ENCODE results near the gene SEMA6A. TPM values are rescaled to one million over a fixed set of nuclear protein-coding genes. Genes with fewer than 3 reads are reported as not detected.
A peak's percentile ranks its signal among the peaks of the same experiment; 100 is the strongest.
"Not testable (repeated sequence)": the region's sequence is repeated elsewhere in the genome, so short reads cannot be mapped to it uniquely, and the experiment has no call there.

Gene SEMA6A
- total RNA-seq, 1 donor from 2014 or later: 0.27 TPM

DNA sequence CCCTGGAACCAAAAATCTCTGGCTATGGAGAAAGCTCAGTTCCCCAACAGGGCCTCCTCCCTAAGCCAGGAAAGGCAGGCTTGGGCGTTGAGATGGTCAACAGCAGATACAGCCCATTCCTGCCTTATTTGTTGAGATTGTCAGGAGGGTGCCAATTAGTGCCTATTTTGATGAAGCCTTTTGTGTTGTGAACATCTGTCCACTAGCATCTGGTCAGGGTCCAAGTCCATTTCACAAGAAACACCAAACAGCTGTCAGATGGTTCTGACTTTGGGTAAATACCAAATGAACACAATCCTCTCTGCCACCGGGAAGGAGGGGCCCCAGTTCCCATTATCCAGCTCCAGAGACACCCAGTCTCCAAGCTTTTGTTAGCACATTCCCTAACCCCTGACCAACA lies 19.9 kb downstream of the SEMA6A start:
- peak; percentile 19 for DNase-seq (ENCODE audit: low read depth)

DNA sequence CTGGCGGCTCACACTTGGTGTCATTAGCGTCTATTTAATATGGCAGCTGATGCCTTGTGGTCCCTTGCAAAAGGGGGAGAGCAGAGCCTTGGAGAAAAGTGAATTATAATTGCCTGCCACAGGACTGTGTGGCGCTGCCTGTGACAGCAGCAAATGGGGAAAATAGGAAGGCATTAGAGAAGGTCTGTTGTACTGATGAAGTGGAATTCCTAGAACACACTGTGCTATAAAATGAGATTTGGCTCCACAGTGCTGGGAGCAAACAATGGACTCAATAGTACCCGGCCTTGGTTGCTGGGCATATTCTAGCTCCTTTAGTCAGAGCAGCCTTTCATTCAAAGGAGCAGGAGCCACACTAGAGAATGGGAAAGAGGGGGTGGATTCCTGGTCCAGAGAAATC lies 21.3 kb downstream of the SEMA6A start:
- no peak for DNase-seq (ENCODE audit: low read depth)

DNA sequence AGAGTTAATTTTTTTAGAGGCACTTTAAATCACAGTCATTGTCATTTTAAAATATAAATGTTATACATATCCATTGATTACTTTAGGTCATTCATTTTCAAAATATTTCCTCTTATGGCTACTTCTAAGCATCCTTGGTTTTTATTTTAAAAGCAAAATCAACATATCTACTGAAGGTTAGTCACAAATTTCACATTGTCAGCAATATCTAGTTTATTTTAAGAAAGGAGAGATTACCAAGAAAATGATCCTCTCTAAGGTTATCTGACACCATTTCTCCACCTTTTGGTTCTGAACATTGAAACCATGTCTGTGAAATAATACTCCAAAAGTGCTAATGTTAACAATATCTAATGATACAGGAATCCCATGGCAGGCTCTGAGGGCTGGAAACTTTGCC lies 24.5 kb downstream of the SEMA6A start:
- DNase-seq (ENCODE audit: low read depth): no peak

DNA sequence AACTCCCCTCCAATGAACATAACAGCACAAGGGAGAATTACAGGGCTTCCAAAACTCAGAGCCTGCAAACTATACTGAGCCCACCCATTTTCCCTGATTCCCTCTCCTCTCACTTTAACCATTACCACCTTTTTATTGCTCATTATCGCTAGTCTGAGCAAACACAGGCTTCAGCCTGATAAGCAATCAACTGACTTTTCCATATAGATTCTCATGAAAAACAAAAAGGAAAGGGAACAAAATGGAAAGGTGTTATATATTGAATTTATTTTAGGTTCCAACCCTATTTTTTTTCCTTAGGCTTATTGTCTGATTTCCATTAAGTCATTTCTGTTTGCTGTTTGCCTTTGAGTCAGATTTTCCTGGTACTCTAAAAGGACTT lies 27.9 kb downstream of the SEMA6A start:
- no peak for DNase-seq (ENCODE audit: low read depth)

DNA sequence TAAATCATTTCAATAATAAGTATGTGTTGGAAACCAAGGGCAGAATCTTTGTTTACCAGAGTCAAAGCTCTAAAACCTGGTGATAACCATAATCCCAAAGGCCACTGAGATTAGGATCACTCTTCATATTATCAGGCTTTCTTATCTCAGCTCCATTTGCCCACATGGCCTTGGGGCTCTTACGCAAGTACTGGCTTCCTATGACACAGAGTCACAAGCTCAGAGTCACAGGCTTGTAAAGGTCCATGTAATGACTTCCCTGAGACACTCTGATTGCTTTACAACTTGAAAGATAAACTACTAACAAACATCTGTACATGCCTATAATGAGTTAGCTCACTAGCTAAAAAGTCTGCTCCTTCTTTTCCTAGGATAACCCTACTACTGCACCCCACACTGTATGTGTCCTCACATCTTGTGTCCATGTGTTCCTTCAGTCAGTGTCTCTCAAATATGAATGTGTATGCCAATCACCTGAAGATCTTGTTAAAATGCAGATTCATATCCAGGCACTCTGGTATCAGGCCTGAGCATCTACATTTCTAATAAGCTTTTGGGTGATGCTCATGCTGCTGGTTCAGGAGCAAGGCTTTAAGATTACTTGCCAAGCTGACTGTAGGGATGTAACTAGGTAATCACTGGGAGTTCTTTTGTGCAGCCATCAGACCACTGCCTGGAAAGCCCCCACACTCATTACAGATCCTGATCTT lies 28.4 kb downstream of the SEMA6A start:
- no peak for DNase-seq (ENCODE audit: low read depth)

DNA sequence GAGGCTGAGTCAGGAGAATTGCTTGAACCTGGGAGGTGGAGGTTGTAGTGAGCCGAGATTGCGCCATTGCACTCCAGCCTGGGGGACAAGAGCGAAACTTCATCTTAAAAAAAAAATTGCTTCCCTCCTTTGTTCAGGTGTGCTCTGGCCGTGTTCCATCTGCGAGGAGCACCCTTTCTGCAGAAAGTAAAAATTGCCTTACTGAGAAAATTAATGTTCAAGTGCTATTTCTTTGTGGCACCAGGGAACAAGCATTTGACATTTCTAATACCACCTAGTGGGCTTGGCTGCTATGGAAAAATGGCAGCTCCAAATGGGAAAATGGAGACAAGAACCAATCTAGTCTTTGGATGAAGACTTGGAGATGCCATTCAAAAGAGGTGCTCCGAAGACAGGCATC lies 29.2 kb downstream of the SEMA6A start:
- DNase-seq (ENCODE audit: low read depth): not testable (repeated sequence)

DNA sequence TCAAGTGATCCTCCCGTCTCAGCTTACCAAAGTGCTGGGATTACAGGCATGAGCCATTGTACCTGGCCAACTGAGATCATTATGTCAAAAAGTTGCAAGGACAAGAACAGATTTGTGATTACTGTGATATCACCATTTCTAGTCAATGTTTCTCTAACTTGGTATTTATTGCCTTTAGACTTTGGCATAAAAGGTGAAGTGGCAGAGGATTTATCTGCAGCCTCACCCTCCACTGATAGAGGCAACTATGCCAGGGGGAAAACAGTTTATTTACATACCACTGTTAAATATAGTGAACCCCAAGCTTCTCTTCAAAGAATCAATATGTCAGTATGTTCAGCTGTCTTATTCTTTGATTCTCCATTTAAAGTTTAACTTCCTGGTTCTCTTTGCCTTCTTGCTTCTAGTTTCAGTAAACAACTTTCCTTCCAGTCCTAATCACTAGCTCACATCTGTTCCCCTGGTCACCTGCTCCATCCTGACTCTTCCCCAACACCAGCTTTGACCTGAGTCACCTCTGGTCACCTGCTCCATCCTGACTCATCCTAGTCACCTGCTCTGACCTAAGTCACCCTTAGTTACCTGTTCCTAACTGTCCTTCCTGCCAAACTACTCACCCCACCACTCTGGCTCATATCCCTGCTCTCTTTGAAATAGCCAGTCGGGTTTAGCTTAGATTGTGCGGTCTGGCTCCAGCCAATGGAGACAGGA lies 29.9 kb downstream of the SEMA6A start:
- no peak for DNase-seq (ENCODE audit: low read depth)

DNA sequence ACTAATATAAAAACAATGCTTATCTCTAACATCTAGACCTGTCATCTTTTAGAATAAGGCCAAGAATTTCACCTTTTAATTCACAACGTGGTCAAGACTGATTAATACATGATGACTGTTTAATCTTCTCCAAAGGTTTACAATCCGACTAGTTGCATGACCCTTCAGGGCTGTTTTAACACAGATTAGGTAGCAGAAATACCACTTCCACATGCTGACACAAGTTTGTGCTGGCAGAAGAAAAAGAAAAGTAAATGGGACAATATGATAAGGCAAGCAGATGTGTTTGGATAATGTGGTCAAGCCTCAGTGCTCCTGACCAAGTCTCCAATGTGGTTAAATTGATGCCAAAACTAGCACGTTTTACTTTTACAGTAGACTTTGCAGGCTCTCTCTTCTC lies 31.1 kb downstream of the SEMA6A start:
- no peak for DNase-seq (ENCODE audit: low read depth)

DNA sequence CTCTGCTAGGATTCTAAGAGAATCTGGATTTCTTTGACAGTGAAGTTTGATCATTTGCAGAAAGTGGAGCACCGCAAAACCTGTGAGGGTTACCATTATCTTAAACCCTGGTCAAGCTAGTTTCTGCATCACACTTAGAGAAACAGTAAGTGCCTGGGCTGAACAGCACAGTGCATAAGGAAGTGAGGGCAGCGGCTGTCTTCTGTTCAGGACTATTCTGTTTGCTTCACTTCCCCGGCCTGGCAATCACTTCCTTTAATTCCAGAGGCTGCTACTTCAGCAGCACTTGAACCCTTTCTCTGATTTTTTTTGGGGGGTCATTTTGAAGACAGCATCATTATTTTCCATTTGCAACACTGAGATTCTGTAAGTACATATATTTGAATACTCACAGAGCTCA lies 32.0 kb downstream of the SEMA6A start:
- DNase-seq (ENCODE audit: low read depth): no peak

DNA sequence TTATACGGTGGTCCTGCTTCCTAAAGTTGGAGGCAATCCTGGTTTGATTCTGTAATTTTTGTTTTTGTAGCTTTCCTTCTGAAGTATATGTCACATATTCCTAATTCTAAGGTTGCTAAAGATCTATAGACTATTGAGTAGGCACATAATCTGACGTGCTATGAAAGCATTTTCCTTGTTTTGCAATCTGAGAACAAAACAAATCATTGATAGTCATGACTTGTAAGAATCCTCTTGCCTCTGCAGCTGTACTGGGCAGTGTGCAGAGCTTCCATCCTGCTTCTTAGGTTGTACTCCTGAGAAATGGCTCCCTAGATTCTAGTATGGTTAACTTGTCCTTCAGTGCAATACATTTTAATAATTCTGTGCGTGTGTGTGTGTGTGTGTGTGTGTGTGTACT lies 35.4 kb downstream of the SEMA6A start:
- DNase-seq (ENCODE audit: low read depth): no peak

DNA sequence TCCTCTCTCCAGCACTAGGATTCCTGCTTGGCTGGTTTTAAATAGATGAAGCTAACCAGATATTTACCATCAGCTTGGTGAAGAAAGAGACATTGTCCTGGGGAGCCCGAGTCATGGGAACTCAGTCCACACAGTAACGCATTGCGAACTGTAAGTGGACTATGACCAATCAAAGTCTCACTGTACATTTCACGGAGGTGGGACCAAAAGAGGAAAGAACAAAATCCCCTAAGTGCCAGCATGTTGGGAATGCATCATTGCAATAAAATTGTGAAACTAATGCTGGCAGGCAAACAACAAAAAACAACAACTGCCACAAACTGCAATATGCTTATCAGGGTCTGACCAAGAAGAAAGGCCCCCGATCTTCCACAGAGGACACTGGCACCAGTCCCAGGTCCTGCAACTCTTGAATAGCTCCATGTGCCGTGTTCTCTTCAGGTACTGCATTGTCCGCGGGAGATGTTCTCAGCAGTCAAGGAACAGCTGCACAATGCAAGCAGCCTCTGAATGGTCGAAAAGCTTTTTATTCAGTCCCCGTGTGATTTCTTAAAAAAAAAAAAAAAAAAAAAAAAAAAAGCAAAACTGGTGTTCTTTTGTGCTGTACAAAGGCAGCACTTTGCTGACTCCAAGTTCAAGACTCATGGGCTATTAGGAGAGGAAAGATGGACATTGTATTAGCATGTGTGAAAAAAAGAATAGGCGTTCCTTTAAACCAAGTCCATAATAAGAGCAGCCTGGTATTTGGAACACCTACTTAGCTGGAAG lies 38.1 kb downstream of the SEMA6A start:
- no peak for DNase-seq (ENCODE audit: low read depth)

DNA sequence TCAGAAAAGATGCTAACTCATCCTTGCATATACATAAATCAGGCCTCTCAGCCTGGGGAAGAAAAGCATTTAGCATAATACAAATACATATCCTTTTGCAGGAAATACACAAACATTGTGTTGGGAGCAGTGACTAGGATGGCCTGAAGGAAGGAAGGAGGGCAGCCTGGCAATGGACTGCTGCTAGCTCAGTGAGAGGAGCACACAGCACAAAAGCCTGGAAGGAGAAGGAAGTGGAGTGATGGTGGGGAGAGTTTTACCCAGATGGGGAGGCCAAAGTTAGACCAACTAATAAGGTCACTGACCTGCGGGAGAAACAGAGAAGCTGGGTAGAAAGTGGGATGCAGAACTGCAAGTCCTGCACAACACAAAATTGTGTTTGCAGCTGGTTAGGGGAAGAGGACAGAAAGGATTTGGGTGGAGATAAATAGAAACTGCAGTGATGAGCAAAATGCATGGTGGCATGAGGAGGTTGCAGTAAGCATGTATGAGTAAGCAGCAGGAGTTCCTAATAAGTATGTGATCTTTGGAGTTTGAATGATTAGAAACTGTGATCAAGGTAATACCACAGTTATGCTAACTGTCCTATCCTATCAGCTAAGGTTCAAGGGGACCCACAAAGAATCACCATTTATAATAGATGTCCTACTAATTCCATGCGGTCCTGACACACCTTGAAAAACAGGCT lies 39.5 kb downstream of the SEMA6A start:
- DNase-seq (ENCODE audit: low read depth): no peak

DNA sequence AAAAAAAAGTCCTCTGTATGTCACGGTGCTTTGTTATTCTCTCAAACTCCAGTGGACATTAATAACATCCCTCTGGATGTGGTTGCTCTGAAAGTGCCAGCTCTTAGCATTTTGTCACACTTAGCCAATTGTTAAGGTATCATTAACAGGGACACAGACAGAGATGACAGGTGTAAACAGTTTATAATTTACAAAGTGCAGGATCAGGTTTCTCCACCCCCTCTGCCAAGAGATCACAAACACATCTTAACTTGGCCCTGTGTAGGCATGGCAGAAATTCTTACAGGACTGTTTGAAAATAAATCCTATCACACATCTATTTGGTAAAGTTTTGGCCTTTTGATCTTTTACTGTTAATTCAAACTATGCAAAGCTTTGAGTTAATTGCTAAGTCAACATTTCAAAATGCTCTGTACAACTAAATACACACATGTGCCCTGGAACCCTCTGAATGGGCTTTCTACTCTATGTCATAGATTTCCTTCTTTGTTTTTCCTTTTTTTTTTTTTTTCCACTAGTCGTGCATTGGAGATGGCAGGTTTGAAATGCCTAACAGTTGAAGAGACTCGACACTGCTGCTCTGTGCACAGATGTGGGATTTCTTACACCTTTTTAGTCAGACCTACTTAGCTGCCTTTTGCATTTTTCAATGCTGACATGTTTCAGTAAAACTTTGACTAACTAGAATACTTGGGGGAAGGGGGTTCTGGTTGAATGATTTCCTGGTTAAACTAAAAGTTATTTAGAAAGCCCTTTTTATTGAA lies 41.7 kb downstream of the SEMA6A start:
- peak; percentile 13 for DNase-seq (ENCODE audit: low read depth)

DNA sequence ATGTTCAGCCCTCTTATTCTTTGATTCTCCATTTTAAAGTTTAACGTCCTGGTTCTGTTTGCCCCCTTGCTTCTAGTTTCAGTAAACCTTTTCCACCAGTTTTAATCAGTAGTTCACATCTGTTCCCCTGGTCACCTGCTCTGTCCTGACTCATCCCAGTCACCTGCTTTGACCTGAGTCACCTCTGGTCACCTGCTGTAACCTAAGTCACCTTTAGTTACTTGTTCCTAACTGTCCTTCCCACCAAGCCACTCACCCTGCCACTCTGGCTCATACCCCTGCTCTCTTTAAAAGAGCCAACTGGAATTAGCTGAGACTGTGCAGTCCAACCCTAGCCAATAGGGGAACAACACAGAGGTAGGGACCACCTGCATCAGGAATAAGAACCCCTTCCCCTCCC lies 43.0 kb downstream of the SEMA6A start:
- DNase-seq (ENCODE audit: low read depth): no peak

DNA sequence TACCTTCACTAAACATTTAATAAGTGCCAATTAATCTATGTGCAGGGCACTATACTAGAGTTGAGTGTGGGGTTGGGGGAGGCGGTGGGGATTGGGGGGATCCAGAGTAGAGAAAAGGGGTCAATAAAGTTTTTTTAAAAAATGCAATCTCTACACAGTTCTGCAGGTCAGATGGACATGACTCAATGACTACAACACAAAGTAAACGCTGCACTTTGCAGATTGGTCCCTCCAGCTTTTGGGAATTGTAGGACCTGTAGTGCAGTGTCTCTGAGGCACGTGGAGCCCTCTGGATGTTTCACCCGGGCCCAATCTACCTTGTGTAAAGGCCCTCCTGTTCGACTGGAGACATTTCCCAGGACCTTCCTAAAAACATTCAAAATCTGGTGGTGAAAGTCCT lies 43.5 kb downstream of the SEMA6A start:
- DNase-seq (ENCODE audit: low read depth): no peak

DNA sequence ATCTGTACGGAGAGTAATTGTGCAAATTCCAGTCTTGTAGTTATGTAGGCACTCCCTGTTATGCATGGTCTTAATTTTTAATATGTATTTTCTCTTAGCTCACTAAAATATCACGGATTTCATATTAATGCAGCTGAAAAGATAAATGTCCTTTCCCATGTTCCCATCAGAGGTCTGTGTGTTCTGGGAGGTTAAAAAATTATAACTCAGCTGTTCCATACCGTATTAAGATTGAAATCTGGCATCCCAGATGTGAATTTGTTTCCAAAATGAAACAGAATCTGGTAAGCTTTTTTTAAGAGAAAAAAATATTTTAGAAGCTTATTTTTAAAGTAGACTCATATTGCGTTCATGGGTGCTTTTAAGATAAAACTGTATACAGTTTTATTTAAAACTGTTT lies 44.3 kb downstream of the SEMA6A start:
- no peak for DNase-seq (ENCODE audit: low read depth)

DNA sequence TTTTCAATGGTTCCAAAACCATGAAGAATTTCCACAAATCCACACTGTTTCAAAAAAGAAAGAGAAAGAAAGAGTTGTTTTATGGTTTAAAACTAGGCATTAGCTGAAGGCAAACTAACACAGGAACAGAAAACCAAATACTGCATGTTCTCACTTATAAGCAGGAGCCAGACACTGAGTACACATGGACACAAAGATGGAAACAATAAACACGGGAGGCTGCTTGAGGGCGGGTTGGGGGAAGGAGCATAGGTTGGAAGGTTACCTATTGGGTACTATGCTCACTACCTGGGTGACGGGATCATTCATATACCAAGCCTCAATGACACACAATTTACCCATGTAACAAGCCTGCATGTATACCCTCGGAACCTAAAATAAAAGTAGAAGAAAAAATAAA lies 45.0 kb downstream of the SEMA6A start:
- DNase-seq (ENCODE audit: low read depth): no peak

DNA sequence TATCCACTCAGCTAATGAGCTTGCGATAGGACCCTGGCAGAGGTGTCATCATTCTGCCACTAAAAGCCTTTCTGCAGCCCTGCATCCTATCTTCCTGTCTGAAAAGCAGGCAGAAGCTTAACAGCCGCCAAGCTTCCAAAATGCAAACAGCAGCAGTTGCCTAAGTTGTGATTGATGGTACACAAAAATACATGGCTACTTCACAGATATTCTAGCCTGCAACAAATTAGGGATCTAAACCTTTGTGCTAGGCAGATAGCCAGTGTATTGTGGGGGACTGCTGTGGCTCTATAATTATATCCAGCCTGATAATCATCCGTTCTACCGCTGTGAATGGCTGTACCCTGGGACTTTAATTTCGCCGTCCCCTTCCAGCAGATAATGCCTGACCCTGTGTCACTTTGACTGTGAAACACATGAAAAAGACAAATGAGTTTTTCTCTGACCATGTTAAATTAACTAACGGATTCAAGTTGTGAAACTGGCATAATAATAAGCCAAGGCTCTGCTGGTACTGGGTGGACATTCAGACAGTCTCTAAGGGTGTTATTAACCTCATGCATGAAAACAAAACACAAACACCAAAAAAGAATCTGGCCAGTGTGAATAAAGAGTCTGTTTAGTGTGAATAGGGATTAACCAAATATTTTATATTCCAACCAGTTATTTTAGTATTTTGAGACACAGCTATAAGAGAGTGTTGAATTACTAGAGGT lies 45.9 kb downstream of the SEMA6A start:
- DNase-seq (ENCODE audit: low read depth): no peak

DNA sequence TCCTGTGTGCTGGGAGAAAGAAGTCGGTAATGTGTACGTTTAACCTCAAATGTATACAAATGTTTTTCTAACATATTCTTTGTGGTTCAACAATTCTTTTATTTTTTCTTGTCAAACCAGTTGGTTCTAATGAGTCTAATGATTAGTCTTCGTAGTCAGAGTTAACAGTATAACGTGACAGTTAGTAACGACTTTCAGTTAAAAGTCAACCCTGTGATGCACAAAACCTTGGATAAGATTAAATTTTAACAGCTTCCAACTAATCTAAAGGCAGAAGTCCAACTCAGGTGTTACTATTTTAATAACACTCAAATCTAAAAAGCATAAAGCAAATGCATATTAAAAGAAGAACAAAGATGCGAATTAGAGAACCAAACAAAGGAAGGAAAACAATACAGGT lies 47.0 kb downstream of the SEMA6A start:
- no peak for DNase-seq (ENCODE audit: low read depth)

DNA sequence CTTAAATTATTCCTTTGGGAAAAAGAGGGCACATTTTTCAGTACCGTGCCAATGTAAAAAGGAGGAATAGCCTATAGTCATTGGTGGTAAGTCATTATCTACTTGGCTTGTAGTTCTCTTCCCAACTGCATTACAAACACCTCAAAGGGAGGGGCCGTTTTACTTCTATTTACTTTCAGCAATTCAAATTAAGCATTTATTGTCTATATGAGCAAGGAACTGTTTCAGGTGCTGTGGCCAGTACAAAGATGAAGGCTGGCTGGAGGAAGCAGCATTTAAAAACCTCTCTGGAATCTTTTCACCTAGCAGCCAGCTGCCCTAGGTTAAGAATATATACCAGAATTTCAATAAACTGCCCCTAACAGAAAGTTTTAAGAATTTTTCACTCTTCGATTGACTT lies 48.9 kb downstream of the SEMA6A start:
- DNase-seq (ENCODE audit: low read depth): no peak

All from myocyte (in vitro differentiated cells).